ENCODE measurements around the gene ZNF615. TPM values are rescaled to one million over a fixed set of nuclear protein-coding genes. Genes with fewer than 3 reads are reported as not detected.
"Not testable (repeated sequence)": the region's sequence is repeated elsewhere in the genome, so short reads cannot be mapped to it uniquely, and the experiment has no call there.

The ZNF615 gene
- total RNA-seq, 4 donors from 2014 or later: 7.0 to 12.8 (median 8.6) TPM

DNA sequence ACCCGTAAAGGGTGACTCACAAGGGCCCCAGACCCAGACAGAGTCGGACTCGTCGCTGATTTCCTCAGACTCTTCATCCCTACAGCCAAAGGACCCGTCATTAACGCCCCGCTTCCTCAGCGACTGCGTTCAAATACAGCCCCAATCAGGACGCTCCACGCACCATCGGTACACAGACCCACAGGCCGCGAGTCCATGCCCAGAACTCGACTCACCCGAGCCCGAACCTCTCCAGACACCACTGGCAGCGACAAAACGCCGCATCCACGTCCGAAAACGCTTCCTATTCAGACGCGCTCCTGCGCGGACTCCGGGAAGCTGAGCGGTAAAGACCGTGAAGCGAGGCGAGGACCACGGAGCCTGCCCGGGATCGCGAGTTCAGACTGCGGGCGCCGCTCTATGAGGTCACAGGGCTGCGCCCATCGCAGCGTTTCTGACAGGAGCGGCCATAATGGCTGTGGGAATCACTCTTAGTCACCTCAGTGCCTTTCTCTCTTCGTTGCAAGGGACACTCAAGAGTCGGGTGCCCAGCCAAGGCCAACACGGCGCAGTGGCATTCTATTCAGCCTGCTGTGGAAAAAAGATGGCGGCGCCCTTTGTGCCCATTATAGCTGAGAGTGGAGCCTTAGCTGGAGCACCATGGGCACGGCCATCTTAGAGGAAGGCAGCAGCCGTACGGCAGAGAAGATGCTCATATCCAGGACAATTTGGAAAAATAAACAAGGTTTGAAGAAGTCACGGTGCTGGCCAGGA lies 20.2 kb upstream of the ZNF615 start, which contains the start of gene ZNF614:
ZNF614 (minus strand) TSS at position 353 of the 753 bp plus-strand sequence. CDS start 2,634 bp downstream, outside the sequence.
- peak; percentile 96 for ATAC-seq (ENCODE audit: low FRiP score)
- TF ChIP-seq, protein P1, sequence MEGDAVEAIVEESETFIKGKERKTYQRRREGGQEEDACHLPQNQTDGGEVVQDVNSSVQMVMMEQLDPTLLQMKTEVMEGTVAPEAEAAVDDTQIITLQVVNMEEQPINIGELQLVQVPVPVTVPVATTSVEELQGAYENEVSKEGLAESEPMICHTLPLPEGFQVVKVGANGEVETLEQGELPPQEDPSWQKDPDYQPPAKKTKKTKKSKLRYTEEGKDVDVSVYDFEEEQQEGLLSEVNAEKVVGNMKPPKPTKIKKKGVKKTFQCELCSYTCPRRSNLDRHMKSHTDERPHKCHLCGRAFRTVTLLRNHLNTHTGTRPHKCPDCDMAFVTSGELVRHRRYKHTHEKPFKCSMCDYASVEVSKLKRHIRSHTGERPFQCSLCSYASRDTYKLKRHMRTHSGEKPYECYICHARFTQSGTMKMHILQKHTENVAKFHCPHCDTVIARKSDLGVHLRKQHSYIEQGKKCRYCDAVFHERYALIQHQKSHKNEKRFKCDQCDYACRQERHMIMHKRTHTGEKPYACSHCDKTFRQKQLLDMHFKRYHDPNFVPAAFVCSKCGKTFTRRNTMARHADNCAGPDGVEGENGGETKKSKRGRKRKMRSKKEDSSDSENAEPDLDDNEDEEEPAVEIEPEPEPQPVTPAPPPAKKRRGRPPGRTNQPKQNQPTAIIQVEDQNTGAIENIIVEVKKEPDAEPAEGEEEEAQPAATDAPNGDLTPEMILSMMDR (IDR thresholded peaks at IDR 0.05): no peak
- peak; percentile 68 for DNase-seq (ENCODE audit: low spot score)

DNA sequence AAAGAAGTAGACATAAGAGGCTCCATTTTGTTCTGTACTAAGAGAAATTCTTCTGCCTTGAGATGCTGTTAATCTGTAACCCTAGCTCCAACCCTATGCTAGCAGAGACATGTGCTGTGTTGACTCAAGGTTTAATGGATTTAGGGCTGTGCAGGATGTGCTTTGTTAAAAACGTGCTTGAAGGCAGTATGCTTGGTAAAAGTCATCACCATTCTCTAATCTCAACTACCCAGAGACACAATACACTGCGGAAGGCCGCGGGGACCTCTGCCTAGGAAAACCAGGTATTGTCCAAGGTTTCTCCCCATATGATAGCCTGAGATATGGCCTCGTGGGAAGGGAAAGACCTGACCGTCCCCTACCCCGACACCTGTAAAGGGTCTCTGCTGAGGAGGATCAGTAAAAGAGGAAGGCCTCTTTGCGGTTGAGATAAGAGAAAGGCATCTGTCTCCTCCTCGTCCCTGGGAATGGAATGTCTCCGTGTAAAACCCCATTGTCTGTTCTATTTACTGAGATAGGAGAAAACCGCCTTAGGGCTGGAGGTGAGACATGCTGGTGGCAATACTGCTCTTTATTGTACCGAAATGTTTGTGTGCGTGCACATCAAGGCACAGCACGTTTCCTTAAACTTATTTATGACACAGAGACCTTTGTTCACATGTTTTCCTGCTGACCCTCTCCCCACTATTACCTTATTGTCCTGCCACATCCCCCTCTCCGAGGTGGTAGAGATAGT lies 18.4 kb upstream of the ZNF615 start:
- ATAC-seq (ENCODE audit: low FRiP score): not testable (repeated sequence)

DNA sequence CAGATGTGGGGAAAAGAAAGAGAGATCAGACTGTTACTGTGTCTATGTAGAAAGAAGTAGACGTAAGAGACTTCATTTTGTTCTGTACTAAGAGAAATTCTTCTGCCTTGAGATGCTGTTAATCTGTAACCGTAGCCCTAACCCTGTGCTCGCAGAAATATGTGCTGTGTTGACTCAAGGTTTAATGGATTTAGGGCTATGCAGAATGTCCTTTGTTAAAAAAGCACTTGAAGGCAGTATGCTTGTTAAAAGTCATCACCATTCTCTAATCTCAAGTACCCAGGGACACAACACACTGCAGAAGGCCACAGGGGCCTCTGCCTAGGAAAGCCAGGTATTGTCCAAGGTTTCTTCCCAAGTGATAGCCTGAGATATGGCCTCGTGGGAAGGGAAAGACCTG lies 16.5 kb upstream of the ZNF615 start:
- ATAC-seq (ENCODE audit: low FRiP score): not testable (repeated sequence)

More for the DNA sequence above, 18.4 kb upstream of the ZNF615 start:
- not testable (repeated sequence) for DNase-seq (ENCODE audit: low spot score)

DNA sequence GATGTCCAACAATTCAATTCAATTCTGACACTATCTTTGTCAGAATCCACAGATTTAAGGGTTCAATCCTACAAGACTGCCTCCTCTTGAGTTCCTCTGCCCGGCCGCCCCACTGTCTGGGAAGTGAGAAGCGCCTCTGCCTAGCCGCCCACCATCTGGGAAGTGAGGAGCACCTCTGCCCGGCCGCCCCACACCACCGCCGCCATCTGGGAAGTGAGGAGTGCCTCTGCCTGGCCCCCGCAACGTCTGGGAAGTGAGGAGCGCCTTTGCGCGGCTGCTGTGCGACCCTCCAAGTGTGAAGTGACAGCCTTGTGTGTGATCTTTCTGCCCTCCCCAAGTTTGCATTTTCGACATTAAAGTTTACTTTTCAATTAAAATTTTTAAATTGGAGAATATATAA lies 14.2 kb upstream of the ZNF615 start:
- TF ChIP-seq, protein P1 (IDR thresholded peaks at IDR 0.05): no peak
- ATAC-seq (ENCODE audit: low FRiP score): no peak
- DNase-seq (ENCODE audit: low spot score): no peak

More for the DNA sequence above, 16.5 kb upstream of the ZNF615 start:
- not testable (repeated sequence) for DNase-seq (ENCODE audit: low spot score)

DNA sequence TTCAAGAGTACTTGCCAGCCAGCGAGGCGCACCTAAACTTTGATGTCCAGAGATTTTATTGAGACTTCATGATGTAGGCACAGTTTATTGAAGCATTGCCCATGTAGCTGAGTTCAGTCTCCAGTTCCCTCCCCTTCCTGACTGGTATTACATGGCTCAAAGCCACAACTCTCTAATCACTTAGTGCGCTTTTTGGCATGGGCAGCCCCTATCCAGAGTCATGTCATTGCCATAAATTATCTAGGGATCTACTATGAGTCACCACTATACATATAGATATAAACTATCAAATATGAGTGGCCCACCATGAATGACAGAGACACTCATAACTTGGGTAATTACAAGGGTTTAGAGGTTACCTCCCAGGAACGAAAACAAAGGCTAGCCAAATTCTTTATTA lies 12.5 kb upstream of the ZNF615 start:
- no peak for ATAC-seq (ENCODE audit: low FRiP score)
- TF ChIP-seq, protein P1 (IDR thresholded peaks at IDR 0.05): no peak
- DNase-seq (ENCODE audit: low spot score): no peak

DNA sequence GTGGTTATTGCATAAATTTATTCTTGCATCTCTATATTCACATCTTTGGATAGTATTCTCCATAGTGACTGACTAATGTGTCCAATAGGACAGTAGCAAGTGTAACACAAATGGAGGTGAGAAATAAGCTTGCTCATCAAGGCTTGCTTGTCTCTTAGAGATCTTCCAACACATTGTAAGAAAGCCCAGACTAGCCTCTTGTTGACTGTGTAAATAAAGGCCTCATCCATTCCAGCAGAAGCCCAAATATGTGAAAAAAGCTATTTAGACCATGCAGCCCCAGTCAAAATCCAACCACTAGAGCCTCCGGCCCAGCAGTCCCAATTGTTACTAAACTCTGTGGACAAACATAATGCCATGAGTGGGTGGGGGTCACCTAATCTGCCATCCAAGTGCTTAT lies 2.7 kb upstream of the ZNF615 start:
- TF ChIP-seq, protein P1 (IDR thresholded peaks at IDR 0.05): no peak
- ATAC-seq (ENCODE audit: low FRiP score) (no peak), DNase-seq (ENCODE audit: low spot score) (no peak)

DNA sequence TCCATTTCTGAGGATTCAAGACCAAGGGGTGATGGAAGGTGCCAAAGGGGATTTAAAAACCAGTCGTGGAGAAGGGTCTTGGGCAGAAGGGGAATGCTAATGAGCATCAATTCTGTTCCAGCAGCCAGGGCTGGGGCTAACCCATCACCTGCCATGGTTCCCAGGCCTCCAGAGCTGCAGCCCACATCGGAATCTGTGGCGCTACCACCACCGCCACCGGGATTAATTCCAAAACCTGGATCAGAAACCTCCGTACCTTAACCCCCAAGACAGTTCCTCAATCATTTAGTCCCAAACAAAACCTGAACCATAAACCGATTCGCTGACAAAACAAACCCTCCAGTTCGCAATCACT lies 583 bp downstream of the ZNF615 start:
- DNase-seq (ENCODE audit: low spot score) (no peak), ATAC-seq (ENCODE audit: low FRiP score) (no peak)
- TF ChIP-seq, protein P1 (IDR thresholded peaks at IDR 0.05): no peak
